ENCODE measurements around the gene ARHGAP6. TPM values are rescaled to one million over a fixed set of nuclear protein-coding genes. Genes with fewer than 3 reads are reported as not detected.
A peak's percentile ranks its signal among the peaks of the same experiment; 100 is the strongest.

ARHGAP6 gene
- total and polyA plus RNA-seq, 9 of the 15 experiments (the other 6 are each of a cell fraction or from before 2014, with no cell fraction given), result 12.5 to 63.6 (median 41.8) TPM

- TF ChIP-seq, protein P1, sequence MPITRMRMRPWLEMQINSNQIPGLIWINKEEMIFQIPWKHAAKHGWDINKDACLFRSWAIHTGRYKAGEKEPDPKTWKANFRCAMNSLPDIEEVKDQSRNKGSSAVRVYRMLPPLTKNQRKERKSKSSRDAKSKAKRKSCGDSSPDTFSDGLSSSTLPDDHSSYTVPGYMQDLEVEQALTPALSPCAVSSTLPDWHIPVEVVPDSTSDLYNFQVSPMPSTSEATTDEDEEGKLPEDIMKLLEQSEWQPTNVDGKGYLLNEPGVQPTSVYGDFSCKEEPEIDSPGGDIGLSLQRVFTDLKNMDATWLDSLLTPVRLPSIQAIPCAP (CRISPR knock-in tag; IDR thresholded peaks at IDR 0.05; ENCODE audit: borderline replicate concordance), result no peak
- TF ChIP-seq ELF1 (tag; IDR thresholded peaks at IDR 0.05), result no peak
- no peak for TF ChIP-seq HLTF (IDR thresholded peaks at IDR 0.05)
- TF ChIP-seq POLR2H (tag; IDR thresholded peaks at IDR 0.05; ENCODE audit: low read depth), result no peak
- TF ChIP-seq STAT5B (CRISPR knock-in tag; IDR thresholded peaks at IDR 0.05), result no peak
- TF ChIP-seq ZNF324 (CRISPR knock-in tag; IDR thresholded peaks at IDR 0.05), result no peak
- no peak for TF ChIP-seq ZFPM2 (CRISPR knock-in tag; IDR thresholded peaks at IDR 0.05)
- no peak for TF ChIP-seq RBM34 (IDR thresholded peaks at IDR 0.05; ENCODE audit: borderline replicate concordance, insufficient read depth, low read length)
- TF ChIP-seq, protein P2, sequence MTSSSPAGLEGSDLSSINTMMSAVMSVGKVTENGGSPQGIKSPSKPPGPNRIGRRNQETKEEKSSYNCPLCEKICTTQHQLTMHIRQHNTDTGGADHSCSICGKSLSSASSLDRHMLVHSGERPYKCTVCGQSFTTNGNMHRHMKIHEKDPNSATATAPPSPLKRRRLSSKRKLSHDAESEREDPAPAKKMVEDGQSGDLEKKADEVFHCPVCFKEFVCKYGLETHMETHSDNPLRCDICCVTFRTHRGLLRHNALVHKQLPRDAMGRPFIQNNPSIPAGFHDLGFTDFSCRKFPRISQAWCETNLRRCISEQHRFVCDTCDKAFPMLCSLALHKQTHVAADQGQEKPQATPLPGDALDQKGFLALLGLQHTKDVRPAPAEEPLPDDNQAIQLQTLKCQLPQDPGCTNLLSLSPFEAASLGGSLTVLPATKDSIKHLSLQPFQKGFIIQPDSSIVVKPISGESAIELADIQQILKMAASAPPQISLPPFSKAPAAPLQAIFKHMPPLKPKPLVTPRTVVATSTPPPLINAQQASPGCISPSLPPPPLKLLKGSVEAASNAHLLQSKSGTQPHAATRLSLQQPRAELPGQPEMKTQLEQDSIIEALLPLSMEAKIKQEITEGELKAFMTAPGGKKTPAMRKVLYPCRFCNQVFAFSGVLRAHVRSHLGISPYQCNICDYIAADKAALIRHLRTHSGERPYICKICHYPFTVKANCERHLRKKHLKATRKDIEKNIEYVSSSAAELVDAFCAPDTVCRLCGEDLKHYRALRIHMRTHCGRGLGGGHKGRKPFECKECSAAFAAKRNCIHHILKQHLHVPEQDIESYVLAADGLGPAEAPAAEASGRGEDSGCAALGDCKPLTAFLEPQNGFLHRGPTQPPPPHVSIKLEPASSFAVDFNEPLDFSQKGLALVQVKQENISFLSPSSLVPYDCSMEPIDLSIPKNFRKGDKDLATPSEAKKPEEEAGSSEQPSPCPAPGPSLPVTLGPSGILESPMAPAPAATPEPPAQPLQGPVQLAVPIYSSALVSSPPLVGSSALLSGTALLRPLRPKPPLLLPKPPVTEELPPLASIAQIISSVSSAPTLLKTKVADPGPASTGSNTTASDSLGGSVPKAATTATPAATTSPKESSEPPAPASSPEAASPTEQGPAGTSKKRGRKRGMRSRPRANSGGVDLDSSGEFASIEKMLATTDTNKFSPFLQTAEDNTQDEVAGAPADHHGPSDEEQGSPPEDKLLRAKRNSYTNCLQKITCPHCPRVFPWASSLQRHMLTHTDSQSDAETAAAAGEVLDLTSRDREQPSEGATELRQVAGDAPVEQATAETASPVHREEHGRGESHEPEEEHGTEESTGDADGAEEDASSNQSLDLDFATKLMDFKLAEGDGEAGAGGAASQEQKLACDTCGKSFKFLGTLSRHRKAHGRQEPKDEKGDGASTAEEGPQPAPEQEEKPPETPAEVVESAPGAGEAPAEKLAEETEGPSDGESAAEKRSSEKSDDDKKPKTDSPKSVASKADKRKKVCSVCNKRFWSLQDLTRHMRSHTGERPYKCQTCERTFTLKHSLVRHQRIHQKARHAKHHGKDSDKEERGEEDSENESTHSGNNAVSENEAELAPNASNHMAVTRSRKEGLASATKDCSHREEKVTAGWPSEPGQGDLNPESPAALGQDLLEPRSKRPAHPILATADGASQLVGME (CRISPR knock-in tag; IDR thresholded peaks at IDR 0.05), result no peak
- TF ChIP-seq BRCA1 (IDR thresholded peaks at IDR 0.05), result no peak
- TF ChIP-seq BRCA1 (CRISPR knock-in tag; IDR thresholded peaks at IDR 0.05), result no peak
- 0 out of 2 replicates have a peak, but pooled peaks have one; percentile 10 for TF ChIP-seq ETV1 (tag; conservative IDR thresholded peaks at IDR 0.05; ENCODE audit: low read depth)
- no peak for TF ChIP-seq CHCHD3 (CRISPR knock-in tag; IDR thresholded peaks at IDR 0.05)
- TF ChIP-seq, protein P3, sequence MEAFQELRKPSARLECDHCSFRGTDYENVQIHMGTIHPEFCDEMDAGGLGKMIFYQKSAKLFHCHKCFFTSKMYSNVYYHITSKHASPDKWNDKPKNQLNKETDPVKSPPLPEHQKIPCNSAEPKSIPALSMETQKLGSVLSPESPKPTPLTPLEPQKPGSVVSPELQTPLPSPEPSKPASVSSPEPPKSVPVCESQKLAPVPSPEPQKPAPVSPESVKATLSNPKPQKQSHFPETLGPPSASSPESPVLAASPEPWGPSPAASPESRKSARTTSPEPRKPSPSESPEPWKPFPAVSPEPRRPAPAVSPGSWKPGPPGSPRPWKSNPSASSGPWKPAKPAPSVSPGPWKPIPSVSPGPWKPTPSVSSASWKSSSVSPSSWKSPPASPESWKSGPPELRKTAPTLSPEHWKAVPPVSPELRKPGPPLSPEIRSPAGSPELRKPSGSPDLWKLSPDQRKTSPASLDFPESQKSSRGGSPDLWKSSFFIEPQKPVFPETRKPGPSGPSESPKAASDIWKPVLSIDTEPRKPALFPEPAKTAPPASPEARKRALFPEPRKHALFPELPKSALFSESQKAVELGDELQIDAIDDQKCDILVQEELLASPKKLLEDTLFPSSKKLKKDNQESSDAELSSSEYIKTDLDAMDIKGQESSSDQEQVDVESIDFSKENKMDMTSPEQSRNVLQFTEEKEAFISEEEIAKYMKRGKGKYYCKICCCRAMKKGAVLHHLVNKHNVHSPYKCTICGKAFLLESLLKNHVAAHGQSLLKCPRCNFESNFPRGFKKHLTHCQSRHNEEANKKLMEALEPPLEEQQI (IDR thresholded peaks at IDR 0.05), result peak; percentile 54; the same call in 1 of the 2 replicates
- TF ChIP-seq PHF20 (IDR thresholded peaks at IDR 0.05; ENCODE audit: partially characterized antibody), result no peak
- no peak for TF ChIP-seq PRPF4 (IDR thresholded peaks at IDR 0.05; ENCODE audit: insufficient read depth, low read depth, low read length, poor library complexity, severe bottlenecking)
- no peak for TF ChIP-seq HNRNPL (IDR thresholded peaks at IDR 0.05; ENCODE audit: low read depth, low read length)
- TF ChIP-seq ZNF311 (CRISPR knock-in tag; IDR thresholded peaks at IDR 0.05), result no peak
- TF ChIP-seq CTCFL (IDR thresholded peaks at IDR 0.05; ENCODE audit: borderline replicate concordance, insufficient read depth, low read depth, low read length, poor library complexity, severe bottlenecking), result no peak
Measured at GRCh38 chrX:11374570-11374969, 291.1 kb downstream of the ARHGAP6 start (continued).
